Vagina (tissue), 2 donors: ENCODE measurements around the gene SNX24. TPM values are rescaled to one million over a fixed set of nuclear protein-coding genes. Genes with fewer than 3 reads are reported as not detected.

Source experiments
- DNase-seq, 2 donors: peaks; one replicate each; pipeline ENCODE4 v3.0.0-alpha.2; 2017; ENCODE audit errors: extremely low spot score in 2 of 2
- H3K27ac ChIP-seq: fragments of 200-600 bp; sonication (generic); one replicate; pipeline ENCODE4 v1.5.1; 2019
- H3K27me3 ChIP-seq: fragments of 200-600 bp; sonication (generic); one replicate; pipeline ENCODE4 v1.5.1; 2019
- H3K36me3 ChIP-seq, 2 donors: fragments of 200-600 bp; sonication (generic); one replicate each; pipeline ENCODE4 v1.5.1; 2017 to 2019
- H3K4me1 ChIP-seq: fragments of 200-600 bp; sonication (generic); one replicate; pipeline ENCODE4 v1.5.1; 2019
- H3K4me3 ChIP-seq, 2 donors: fragments of 200-600 bp; sonication (generic); 1 replicate in 1 of 2; 2 replicates in 1 of 2; pipeline ENCODE4 v1.5.1; 2016 to 2019
- H3K9me3 ChIP-seq: fragments of 200-600 bp; sonication (generic); one replicate; pipeline ENCODE4 v1.5.1; 2019
- CTCF ChIP-seq, 3 experiments: fragments of 450-650 bp in 2 of 3; fragments of 200-600 bp in 1 of 3; sonication (generic) in 1 of 3; IDR thresholded peaks; one replicate each; pipeline ENCODE4 v1.5.1; 2017 to 2019; ENCODE audit warnings: antibody characterized with exemption in 3 of 3, mild to moderate bottlenecking in 2 of 3, moderate library complexity in 2 of 3
- POLR2A ChIP-seq, 2 donors: fragments of 450-650 bp; IDR thresholded peaks; one replicate each; pipeline ENCODE4 v1.6.1; 2017; ENCODE audit warnings: antibody characterized with exemption in 2 of 2, mild to moderate bottlenecking in 2 of 2, moderate library complexity in 2 of 2
- POLR2AphosphoS5 ChIP-seq, 2 donors: sonication (generic); formaldehyde crosslinking; IDR thresholded peaks; one replicate each; pipeline ENCODE4 v1.9.0; 2017; ENCODE audit warnings: antibody characterized with exemption in 2 of 2, mild to moderate bottlenecking in 2 of 2, low read depth in 1 of 2; ENCODE audit not compliant: insufficient read depth in 1 of 2
- intact Hi-C: fragments of 100-400 bp; cut with DNase I; formaldehyde crosslinking; loops from one replicate; pipeline ENCODE4 v1.15.1; 2023
- total RNA-seq: library from RNA; depleted of rRNA; stranded (reverse); fragments of >200 nt; gene quantifications from one replicate; pipeline ENCODE4 v1.2.3, GENCODE V29; 2016

Gene SNX24
- 19.4 TPM for total RNA-seq

- intact Hi-C loops, result no loop called here
- peaks cover 46% of the 10 kb centered on the region for H3K4me1 ChIP-seq
- no peaks in the 10 kb centered on the region for H3K9me3 ChIP-seq
- H3K27me3 ChIP-seq, result no peaks in the 10 kb centered on the region
- no peaks in the 10 kb centered on the region for H3K36me3 ChIP-seq
- peak within 1 kb of the TSS; percentile 88 for H3K27ac ChIP-seq
- DNase-seq, result no peak
- no peak for TF ChIP-seq POLR2A (IDR thresholded peaks at IDR 0.05)
- TF ChIP-seq CTCF (IDR thresholded peaks at IDR 0.05), result no peak
- TF ChIP-seq POLR2AphosphoS5 (IDR thresholded peaks at IDR 0.05; ENCODE audit: insufficient read depth in 1 of 2, low read depth in 1 of 2), result peak; percentile 6 to 61
- H3K4me3 ChIP-seq, result peak within 1 kb of the TSS; percentile 76 to 90
Measured at GRCh38 chr5:122845229-122846050, at the start of gene SNX24. Gene SNX24 (plus strand): TSS chr5:122845613. CDS start chr5:122845634, 21 bp downstream.

GRCh38 chr5:122805481-122805880, 39.9 kb upstream of the SNX24 start:
- H3K9me3 ChIP-seq, result no peaks in the 10 kb centered on the region
- no peak overlapping the region for H3K4me3 ChIP-seq
- DNase-seq, result no peak
- no peak for TF ChIP-seq POLR2A (IDR thresholded peaks at IDR 0.05)
- no peak for TF ChIP-seq POLR2AphosphoS5 (IDR thresholded peaks at IDR 0.05; ENCODE audit: insufficient read depth in 1 of 2, low read depth in 1 of 2)
- no peak for TF ChIP-seq CTCF (IDR thresholded peaks at IDR 0.05)
- no peak overlapping the region for H3K27ac ChIP-seq
- intact Hi-C loops, result no loop called here
- H3K4me1 ChIP-seq, result no peaks in the 10 kb centered on the region
- peaks cover 0 to 29% of the 10 kb centered on the region in 2 donors for H3K36me3 ChIP-seq
- H3K27me3 ChIP-seq, result no peaks in the 10 kb centered on the region

GRCh38 chr5:122810405-122810804, 35.0 kb upstream of the SNX24 start:
- Histone ChIP-seq H3K27me3 (no peaks in the 10 kb centered on the region), H3K9me3 (no peaks in the 10 kb centered on the region), H3K4me3 (no peak overlapping the region), H3K4me1 (no peaks in the 10 kb centered on the region), H3K27ac (no peak overlapping the region), H3K36me3 (peaks cover 0 to 17% of the 10 kb centered on the region in 2 donors)
- DNase-seq, result no peak
- TF ChIP-seq POLR2A (IDR thresholded peaks at IDR 0.05) (no peak), CTCF (IDR thresholded peaks at IDR 0.05) (no peak), POLR2AphosphoS5 (IDR thresholded peaks at IDR 0.05; ENCODE audit: insufficient read depth in 1 of 2, low read depth in 1 of 2) (no peak)
- intact Hi-C loops, result no loop called here

GRCh38 chr5:122815218-122815767, 30.1 kb upstream of the SNX24 start:
- Histone ChIP-seq H3K4me1 (no peaks in the 10 kb centered on the region), H3K9me3 (no peaks in the 10 kb centered on the region), H3K4me3 (no peak overlapping the region), H3K36me3 (peaks cover 0 to 17% of the 10 kb centered on the region in 2 donors), H3K27me3 (no peaks in the 10 kb centered on the region), H3K27ac (no peak overlapping the region)
- intact Hi-C loops, result no loop called here
- no peak for DNase-seq
- TF ChIP-seq CTCF (IDR thresholded peaks at IDR 0.05), result no peak
- TF ChIP-seq POLR2A (IDR thresholded peaks at IDR 0.05), result no peak

- no peak overlapping the region for H3K27ac ChIP-seq
- H3K9me3 ChIP-seq, result no peaks in the 10 kb centered on the region
- DNase-seq, result no peak
- peaks cover 0 to 18% of the 10 kb centered on the region in 2 donors for H3K36me3 ChIP-seq
- no peaks in the 10 kb centered on the region for H3K27me3 ChIP-seq
- H3K4me1 ChIP-seq, result no peaks in the 10 kb centered on the region
- no peak overlapping the region for H3K4me3 ChIP-seq
- TF ChIP-seq POLR2A (IDR thresholded peaks at IDR 0.05), result no peak
- TF ChIP-seq POLR2AphosphoS5 (IDR thresholded peaks at IDR 0.05; ENCODE audit: insufficient read depth in 1 of 2, low read depth in 1 of 2), result no peak
- TF ChIP-seq CTCF (IDR thresholded peaks at IDR 0.05), result no peak
- intact Hi-C loops, result no loop called here
Measured at GRCh38 chr5:122816756-122817155, 28.7 kb upstream of the SNX24 start.
